ENCODE data around the gene EPHA2.
A peak's percentile ranks its signal among the peaks of the same experiment; 100 is the strongest.
"Not testable (repeated sequence)": the region's sequence is repeated elsewhere in the genome, so short reads cannot be mapped to it uniquely, and the experiment has no call there.

The EPHA2 gene

GRCh38 chr1:16117369-16117768 is 38.5 kb downstream of the EPHA2 start:
- DNase-seq: no peak

- no peak for DNase-seq
These were observed 39.2 kb downstream of the EPHA2 start for GRCh38 chr1:16116625-16117024.

GRCh38 chr1:16116002-16116401 is 39.9 kb downstream of the EPHA2 start:
- DNase-seq: no peak

- DNase-seq: no peak
These were observed 40.3 kb downstream of the EPHA2 start for GRCh38 chr1:16115468-16115983.

- DNase-seq: no peak
These were observed 41.1 kb downstream of the EPHA2 start for GRCh38 chr1:16114527-16115467.

GRCh38 chr1:16112596-16113555 is 43.0 kb downstream of the EPHA2 start:
- no peak for DNase-seq

- no peak for DNase-seq
These were observed 43.9 kb downstream of the EPHA2 start for GRCh38 chr1:16111771-16112595.

GRCh38 chr1:16110884-16111283 is 45.0 kb downstream of the EPHA2 start:
- no peak for DNase-seq

- no peak for DNase-seq
These were observed 45.4 kb downstream of the EPHA2 start for GRCh38 chr1:16110456-16110855.

- no peak for DNase-seq
These were observed 46.3 kb downstream of the EPHA2 start for GRCh38 chr1:16109571-16109970.

GRCh38 chr1:16107039-16107438 is 48.8 kb downstream of the EPHA2 start:
- not testable (repeated sequence) for DNase-seq

GRCh38 chr1:16101623-16102022 is 54.2 kb downstream of the EPHA2 start:
- DNase-seq: no peak

GRCh38 chr1:16099412-16099811 is 56.5 kb downstream of the EPHA2 start:
- no peak for DNase-seq

GRCh38 chr1:16095447-16095846 is 60.4 kb downstream of the EPHA2 start:
- DNase-seq: no peak

GRCh38 chr1:16094453-16095158 is 61.3 kb downstream of the EPHA2 start:
- DNase-seq: no peak

- DNase-seq: no peak
These were observed 62.3 kb downstream of the EPHA2 start for GRCh38 chr1:16093611-16094010.

- DNase-seq: no peak
These were observed 62.9 kb downstream of the EPHA2 start for GRCh38 chr1:16092923-16093511.

GRCh38 chr1:16092097-16092922 is 63.6 kb downstream of the EPHA2 start:
- DNase-seq: no peak

- DNase-seq: peak; percentile 13
These were observed 64.6 kb downstream of the EPHA2 start for GRCh38 chr1:16091296-16091695.

GRCh38 chr1:16090076-16090826 is 65.6 kb downstream of the EPHA2 start:
- DNase-seq: no peak
